ENCODE measurements around the gene RGMA.
"Not testable (repeated sequence)": the region's sequence is repeated elsewhere in the genome, so short reads cannot be mapped to it uniquely, and the experiment has no call there.

DNA sequence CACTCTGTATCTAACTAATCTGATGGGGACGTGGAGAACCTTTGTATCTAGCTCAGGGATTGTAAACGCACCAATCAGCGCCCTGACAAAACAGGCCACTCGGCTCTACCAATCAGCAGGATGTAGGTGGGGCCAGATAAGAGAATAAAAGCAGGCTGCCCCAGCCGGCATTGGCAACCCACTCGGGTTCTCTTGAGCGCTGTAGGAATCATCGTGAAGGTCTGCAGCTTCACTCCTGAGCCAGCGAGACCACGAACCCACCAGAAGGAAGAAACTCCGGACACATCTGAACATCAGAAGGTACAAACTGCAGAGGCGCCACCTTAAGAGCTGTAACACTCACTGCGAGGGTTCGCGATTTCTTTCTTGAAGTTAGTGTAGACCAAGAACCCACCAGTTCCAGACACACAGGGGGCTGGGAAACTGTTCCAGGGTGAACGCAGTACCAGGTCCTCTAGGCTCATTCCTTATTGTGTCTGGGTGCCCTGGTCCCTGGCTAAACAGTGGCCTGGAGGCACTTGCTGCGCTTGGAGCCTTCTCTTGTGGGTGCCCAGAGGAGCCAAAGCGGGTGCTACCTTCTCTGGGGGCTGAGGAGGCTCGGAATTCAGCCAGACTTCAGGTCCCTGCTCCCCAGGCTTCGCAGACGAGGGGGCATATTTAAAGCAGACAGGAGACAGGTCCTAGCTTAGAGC lies 56.4 kb downstream of the RGMA start:
- TF ChIP-seq SMC3 (IDR thresholded peaks at IDR 0.05; ENCODE audit: borderline replicate concordance, low read length); TAF1 (IDR thresholded peaks at IDR 0.05; ENCODE audit: borderline replicate concordance, low read depth, low read length); CHD1 (IDR thresholded peaks at IDR 0.05; ENCODE audit: low read depth, low read length); TCF7 (IDR thresholded peaks at IDR 0.05; ENCODE audit: borderline replicate concordance); NR2F1 (conservative IDR thresholded peaks at IDR 0.05); NFYB (IDR thresholded peaks at IDR 0.05; ENCODE audit: insufficient read depth, low read depth, low read length); ZSCAN29 (IDR thresholded peaks at IDR 0.05); FOXK2 (IDR thresholded peaks at IDR 0.05); RFX5 (IDR thresholded peaks at IDR 0.05; ENCODE audit: low read depth, low read length); FOXM1 (IDR thresholded peaks at IDR 0.05; ENCODE audit: low read depth, low read length): not testable (repeated sequence)
- TF ChIP-seq, protein P1, sequence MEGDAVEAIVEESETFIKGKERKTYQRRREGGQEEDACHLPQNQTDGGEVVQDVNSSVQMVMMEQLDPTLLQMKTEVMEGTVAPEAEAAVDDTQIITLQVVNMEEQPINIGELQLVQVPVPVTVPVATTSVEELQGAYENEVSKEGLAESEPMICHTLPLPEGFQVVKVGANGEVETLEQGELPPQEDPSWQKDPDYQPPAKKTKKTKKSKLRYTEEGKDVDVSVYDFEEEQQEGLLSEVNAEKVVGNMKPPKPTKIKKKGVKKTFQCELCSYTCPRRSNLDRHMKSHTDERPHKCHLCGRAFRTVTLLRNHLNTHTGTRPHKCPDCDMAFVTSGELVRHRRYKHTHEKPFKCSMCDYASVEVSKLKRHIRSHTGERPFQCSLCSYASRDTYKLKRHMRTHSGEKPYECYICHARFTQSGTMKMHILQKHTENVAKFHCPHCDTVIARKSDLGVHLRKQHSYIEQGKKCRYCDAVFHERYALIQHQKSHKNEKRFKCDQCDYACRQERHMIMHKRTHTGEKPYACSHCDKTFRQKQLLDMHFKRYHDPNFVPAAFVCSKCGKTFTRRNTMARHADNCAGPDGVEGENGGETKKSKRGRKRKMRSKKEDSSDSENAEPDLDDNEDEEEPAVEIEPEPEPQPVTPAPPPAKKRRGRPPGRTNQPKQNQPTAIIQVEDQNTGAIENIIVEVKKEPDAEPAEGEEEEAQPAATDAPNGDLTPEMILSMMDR (IDR thresholded peaks at IDR 0.05 in 2 of 3, conservative IDR thresholded peaks at IDR 0.05 in 1 of 3; ENCODE audit: control insufficient read depth in 2 of 3, extremely low read depth in 1 of 3, insufficient read depth in 1 of 3, low read depth in 3 of 3, low read length in 3 of 3) = not testable (repeated sequence)
- TF ChIP-seq, protein P2, sequence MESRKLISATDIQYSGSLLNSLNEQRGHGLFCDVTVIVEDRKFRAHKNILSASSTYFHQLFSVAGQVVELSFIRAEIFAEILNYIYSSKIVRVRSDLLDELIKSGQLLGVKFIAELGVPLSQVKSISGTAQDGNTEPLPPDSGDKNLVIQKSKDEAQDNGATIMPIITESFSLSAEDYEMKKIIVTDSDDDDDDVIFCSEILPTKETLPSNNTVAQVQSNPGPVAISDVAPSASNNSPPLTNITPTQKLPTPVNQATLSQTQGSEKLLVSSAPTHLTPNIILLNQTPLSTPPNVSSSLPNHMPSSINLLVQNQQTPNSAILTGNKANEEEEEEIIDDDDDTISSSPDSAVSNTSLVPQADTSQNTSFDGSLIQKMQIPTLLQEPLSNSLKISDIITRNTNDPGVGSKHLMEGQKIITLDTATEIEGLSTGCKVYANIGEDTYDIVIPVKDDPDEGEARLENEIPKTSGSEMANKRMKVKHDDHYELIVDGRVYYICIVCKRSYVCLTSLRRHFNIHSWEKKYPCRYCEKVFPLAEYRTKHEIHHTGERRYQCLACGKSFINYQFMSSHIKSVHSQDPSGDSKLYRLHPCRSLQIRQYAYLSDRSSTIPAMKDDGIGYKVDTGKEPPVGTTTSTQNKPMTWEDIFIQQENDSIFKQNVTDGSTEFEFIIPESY (IDR thresholded peaks at IDR 0.05) = not testable (repeated sequence)

Data from GM12878 (cell line).